Measurements from ENCODE around the gene PDLIM5. TPM values are rescaled to one million over a fixed set of nuclear protein-coding genes. Genes with fewer than 3 reads are reported as not detected.

PDLIM5 gene
- total RNA-seq, 4 donors from 2014 or later: 90.8 to 169 (median 121) TPM

DNA sequence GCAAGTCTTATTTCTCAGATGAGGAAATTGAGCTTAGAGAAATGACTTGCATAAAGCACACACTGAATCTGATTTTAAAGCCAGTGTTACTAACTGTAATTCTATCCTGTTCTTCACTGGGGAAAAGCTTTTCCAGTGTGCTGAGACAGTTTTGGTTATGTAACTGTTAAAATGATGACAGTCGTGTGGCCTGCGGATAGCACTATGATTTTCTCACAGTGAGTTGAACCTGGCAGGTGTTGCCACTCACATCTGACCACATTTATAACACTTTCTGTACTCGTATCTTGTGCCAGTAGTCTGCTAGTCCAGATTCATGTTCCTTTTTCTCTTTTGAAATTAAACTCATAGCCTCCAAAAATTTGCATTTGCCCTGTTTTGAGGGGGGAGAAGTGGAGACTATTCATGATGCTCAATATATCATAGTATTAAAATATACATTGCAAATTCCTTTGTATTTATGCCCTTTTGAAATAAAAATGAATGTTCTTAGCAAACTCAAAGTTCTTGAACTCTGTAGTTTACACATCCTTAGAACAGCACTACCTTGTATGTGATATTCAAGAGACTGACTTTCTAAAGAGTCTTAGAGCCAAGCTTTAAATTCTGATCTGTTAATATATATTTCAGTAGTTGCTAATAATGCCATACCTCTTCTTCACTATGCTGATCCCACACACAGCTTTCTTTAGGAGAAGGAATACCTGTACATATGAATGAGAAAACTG is 132.3 kb downstream of the PDLIM5 start:
- no peak for TF ChIP-seq CTCF (IDR thresholded peaks at IDR 0.05; ENCODE audit: low read depth)

DNA sequence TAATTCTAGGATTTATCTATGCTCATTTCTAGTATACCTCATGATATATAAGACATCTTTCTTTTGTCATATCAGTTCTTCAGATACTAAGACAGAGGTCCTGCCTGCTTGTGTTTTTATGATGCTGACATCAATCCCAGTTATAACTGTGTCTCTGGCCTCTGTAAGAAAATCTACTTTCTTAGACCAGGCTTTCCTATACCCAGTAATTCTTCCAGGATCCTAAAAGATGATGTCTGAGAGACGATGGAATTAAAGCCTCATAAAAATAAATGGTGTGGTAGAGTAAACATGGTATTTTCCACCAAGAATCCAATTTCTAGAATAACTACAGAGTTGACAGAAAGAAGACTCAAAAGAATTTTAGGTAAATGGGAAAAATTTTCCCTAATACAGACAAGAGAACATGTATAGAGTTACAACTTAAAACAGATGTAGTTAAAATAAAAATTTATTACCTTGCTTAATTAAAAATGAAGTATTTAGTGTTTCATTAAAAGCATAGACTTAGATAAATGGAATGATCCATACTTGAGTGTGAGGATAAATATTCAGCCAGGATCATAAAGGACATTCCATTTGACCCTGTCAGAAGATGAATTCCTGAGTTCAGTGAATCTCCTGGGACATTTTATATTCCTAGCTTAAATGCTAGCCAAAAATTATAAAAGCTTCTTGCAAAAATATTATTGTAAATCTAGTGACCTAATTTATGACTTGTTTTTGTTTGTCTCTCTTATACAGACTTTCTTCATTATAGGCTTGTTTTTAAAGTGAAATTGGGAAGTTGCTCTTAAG is 137.4 kb downstream of the PDLIM5 start:
- no peak for TF ChIP-seq CTCF (IDR thresholded peaks at IDR 0.05; ENCODE audit: low read depth)

DNA sequence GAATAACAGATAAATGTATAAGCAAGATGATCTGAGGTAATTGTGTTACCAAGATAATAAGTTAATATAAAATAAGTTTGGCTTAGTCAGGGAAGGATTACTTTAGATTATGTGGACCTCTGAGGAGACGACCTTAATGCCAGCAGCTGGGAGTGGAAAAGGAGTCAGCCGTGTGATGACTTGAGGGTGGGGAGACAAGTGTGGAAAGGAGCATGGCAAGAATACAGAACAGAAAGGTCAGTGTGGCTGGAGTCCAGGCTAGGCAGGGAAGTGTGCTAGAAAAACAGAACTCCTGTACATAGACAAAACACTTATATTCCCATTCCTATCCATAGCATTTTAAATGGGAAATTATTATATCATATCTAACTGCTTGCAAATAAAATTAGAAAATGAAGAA is 138.8 kb downstream of the PDLIM5 start:
- TF ChIP-seq CTCF (IDR thresholded peaks at IDR 0.05; ENCODE audit: low read depth): no peak

GRCh38 chr4:94591289-94591688 is 139.5 kb downstream of the PDLIM5 start:
- TF ChIP-seq CTCF (IDR thresholded peaks at IDR 0.05; ENCODE audit: low read depth): no peak

DNA sequence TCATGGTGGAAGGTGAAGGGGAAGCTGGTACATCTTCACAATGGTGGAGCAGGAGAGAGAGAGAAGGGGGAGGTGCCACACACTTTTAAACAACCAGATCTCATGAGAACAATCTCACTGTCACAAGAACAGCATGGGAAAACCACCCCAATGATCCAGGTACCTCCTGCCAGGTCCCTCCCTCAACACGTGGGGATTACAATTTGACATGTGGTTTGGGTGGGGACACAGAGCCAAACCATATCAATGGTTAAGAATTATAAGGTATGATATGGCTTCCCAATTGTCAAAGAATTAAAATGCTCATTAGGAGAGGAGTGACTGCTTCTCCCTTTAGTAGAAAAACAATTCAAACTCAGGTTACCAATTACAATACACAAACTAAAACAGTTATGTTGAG is 143.3 kb downstream of the PDLIM5 start:
- TF ChIP-seq CTCF (IDR thresholded peaks at IDR 0.05; ENCODE audit: low read depth): no peak

DNA sequence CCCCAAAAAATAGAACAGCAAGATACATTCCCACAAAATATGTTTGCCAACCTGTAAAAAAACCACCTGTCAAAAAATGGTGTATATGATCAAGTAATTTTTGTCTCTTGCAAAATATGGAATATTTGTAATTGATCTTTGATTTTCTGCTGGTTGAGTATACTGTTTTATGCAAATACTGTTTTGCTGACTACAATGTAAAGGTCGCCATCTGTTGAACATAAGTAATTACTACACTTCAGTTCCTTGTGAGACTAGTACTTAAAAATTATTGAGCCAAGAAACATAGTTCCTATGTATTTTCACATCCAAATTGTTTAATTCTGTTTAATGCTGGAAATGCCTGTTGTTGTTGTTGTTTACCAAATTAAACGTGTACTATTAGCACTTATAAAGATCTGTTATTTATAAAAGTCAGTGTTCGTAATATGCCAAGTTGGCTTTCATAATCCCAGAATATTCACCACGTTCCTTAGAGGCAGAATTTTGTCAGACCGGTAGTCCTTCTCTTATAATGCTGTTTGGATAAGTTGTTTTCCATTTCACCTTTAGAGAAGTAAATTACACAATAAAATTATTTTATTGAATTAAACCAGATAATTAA is 144.2 kb downstream of the PDLIM5 start:
- no peak for TF ChIP-seq CTCF (IDR thresholded peaks at IDR 0.05; ENCODE audit: low read depth)

DNA sequence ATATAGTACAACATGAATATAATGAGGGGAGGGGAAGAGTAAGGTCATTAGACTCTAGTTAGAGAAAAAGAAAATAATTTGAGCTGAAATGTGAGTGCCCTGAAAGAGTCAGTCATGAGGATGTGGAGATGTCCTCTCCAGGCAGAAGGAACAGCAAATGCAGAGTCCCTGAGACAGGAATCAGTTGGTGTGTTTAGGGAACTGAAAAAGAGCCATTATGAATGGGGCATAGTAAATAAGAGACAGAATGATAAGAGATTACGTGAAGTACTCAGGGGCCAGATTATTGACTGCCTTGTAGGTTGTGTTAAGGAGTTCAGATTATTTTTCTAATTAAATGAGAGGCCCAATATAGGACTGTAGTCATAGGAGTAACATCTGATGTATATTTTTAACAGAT is 147.0 kb downstream of the PDLIM5 start:
- TF ChIP-seq CTCF (IDR thresholded peaks at IDR 0.05; ENCODE audit: low read depth): no peak
